Measurements from ENCODE around the gene PRDM8.
"Not testable (repeated sequence)": the region's sequence is repeated elsewhere in the genome, so short reads cannot be mapped to it uniquely, and the experiment has no call there.

The PRDM8 gene

GRCh38 chr4:80171656-80172055, 25.6 kb upstream of the PRDM8 start:
- Mint-ChIP-seq H3K27me3 (ENCODE audit: low read depth) (no peaks in the 10 kb centered on the region), H3K27ac (no peak overlapping the region), H3K4me3 (no peak overlapping the region), H3K9me3 (no peaks in the 10 kb centered on the region), H3K36me3 (ENCODE audit: low read depth) (no peaks in the 10 kb centered on the region), H3K4me1 (no peaks in the 10 kb centered on the region)
- TF ChIP-seq CTCF (IDR thresholded peaks at IDR 0.05; ENCODE audit: unreplicated experiment in 3 of 3), result no peak

DNA sequence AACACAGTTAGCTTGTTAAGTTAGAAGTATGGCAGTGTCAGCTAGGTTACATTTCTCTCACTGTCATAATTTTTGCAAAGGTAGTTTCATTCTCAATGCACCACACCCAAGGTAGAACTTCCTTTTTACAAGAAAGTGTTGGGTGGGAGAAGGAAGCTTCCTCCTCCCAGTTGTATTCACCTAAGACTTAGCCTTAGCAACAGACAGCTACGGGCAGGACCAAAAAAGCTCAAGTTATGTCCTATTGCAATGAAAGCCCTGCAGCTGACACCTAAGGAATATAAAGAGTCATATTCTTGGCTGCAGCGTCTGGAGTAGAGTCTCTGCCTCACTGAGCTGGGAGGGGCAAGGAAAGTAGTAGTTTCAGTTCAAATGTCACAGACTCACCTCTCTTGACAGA, 25.1 kb upstream of the PRDM8 start:
- no peaks in the 10 kb centered on the region for H3K27me3 Mint-ChIP-seq (ENCODE audit: low read depth)
- H3K36me3 Mint-ChIP-seq (ENCODE audit: low read depth), result no peaks in the 10 kb centered on the region
- H3K9me3 Mint-ChIP-seq, result no peaks in the 10 kb centered on the region
- H3K27ac Mint-ChIP-seq, result no peak overlapping the region
- no peak for TF ChIP-seq CTCF (IDR thresholded peaks at IDR 0.05; ENCODE audit: unreplicated experiment in 3 of 3)
- no peak overlapping the region for H3K4me3 Mint-ChIP-seq
- no peaks in the 10 kb centered on the region for H3K4me1 Mint-ChIP-seq

DNA sequence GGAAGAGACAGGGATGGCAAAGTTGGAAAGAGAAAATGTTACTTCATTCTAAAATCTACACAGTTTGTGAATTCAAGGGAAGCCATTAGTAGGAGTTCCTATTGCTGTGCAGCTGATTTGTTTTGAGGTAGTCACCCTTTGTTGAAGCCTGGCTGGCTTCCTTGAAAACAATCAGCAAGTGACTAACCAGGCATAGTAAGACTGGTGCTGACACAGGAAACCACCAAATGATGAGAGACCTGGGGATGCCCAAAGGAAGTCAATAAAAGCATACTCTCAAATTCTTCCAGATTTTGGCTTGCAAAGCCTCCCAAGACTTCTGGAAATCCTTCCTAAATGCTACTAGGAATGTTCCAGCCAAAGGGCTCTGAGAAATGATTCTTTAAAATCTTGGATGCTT, 23.9 kb upstream of the PRDM8 start:
- H3K36me3 Mint-ChIP-seq (ENCODE audit: low read depth), result no peaks in the 10 kb centered on the region
- peaks cover 6% of the 10 kb centered on the region for H3K27me3 Mint-ChIP-seq (ENCODE audit: low read depth)
- H3K4me3 Mint-ChIP-seq, result no peak overlapping the region
- H3K4me1 Mint-ChIP-seq, result no peaks in the 10 kb centered on the region
- H3K27ac Mint-ChIP-seq, result no peak overlapping the region
- no peaks in the 10 kb centered on the region for H3K9me3 Mint-ChIP-seq
- TF ChIP-seq CTCF (IDR thresholded peaks at IDR 0.05; ENCODE audit: unreplicated experiment in 3 of 3), result no peak

DNA sequence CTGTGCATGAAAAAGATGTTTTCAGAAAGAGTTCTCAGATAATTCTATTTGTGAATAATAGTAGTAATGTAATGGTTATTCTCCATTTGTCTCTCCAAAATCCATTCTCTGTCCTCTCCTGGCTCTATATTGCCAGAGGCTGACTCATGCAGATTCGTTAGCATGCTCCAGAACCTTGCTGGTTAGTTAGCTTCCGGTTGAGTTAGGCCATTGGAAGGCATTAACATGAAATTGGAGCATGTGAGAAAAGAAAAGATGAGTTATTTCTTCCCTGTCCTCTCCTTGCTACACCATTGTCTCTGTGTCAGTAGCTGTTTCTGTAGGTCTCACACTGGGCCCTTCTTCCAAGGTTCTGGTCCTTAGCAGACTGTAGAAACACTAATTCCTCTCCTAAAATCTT, 23.5 kb upstream of the PRDM8 start:
- TF ChIP-seq CTCF (IDR thresholded peaks at IDR 0.05; ENCODE audit: unreplicated experiment in 3 of 3), result no peak
- Mint-ChIP-seq H3K4me1 (no peaks in the 10 kb centered on the region), H3K4me3 (no peak overlapping the region), H3K9me3 (peaks cover under 1% of the 10 kb centered on the region), H3K27ac (no peak overlapping the region), H3K27me3 (ENCODE audit: low read depth) (peaks cover 6% of the 10 kb centered on the region), H3K36me3 (ENCODE audit: low read depth) (no peaks in the 10 kb centered on the region)

GRCh38 chr4:80177793-80178192, 19.5 kb upstream of the PRDM8 start:
- not testable (repeated sequence) for H3K4me3 Mint-ChIP-seq; H3K4me1 Mint-ChIP-seq; H3K36me3 Mint-ChIP-seq (ENCODE audit: low read depth); H3K27ac Mint-ChIP-seq
- H3K27me3 Mint-ChIP-seq (ENCODE audit: low read depth), result peaks cover 33% of the 10 kb centered on the region
- H3K9me3 Mint-ChIP-seq, result peaks cover 16% of the 10 kb centered on the region

- peaks cover 42% of the 10 kb centered on the region for H3K27me3 Mint-ChIP-seq (ENCODE audit: low read depth)
- peaks cover 4% of the 10 kb centered on the region for H3K4me1 Mint-ChIP-seq
- H3K9me3 Mint-ChIP-seq, result peaks cover 16% of the 10 kb centered on the region
- no peak for TF ChIP-seq CTCF (IDR thresholded peaks at IDR 0.05; ENCODE audit: unreplicated experiment in 3 of 3)
- H3K4me3 Mint-ChIP-seq, result no peak overlapping the region
- H3K27ac Mint-ChIP-seq, result no peak overlapping the region
- H3K36me3 Mint-ChIP-seq (ENCODE audit: low read depth), result no peaks in the 10 kb centered on the region
These were observed 18.3 kb upstream of the PRDM8 start for GRCh38 chr4:80178964-80179363.

Measured in nephron (organoid).